Mesothelial cell of epicardium (in vitro differentiated cells): ENCODE measurements around the gene ARHGAP8. TPM values are rescaled to one million over a fixed set of nuclear protein-coding genes. Genes with fewer than 3 reads are reported as not detected.

Experiments used
- DNase-seq, 2 experiments: peaks; one replicate each; pipeline ENCODE4 v3.0.0; 2021; ENCODE audit warnings: low spot score in 2 of 2; ENCODE audit not compliant: unreplicated experiment in 2 of 2
- H3K27ac Mint-ChIP-seq: 2 replicates; pipeline ENCODE4 v1.8.0; 2021; ENCODE audit warnings: mixed read lengths
- H3K27me3 Mint-ChIP-seq: 2 replicates; pipeline ENCODE4 v1.8.0; 2021; ENCODE audit warnings: low read depth, mixed read lengths
- H3K36me3 Mint-ChIP-seq: 2 replicates; pipeline ENCODE4 v1.8.0; 2021; ENCODE audit warnings: mixed read lengths
- H3K4me1 Mint-ChIP-seq: 2 replicates; pipeline ENCODE4 v1.8.0; 2021; ENCODE audit warnings: mixed read lengths
- H3K4me3 Mint-ChIP-seq: 2 replicates; pipeline ENCODE4 v1.8.0; 2021; ENCODE audit warnings: mild to moderate bottlenecking, moderate library complexity, mixed read lengths
- H3K9me3 Mint-ChIP-seq: 2 replicates; pipeline ENCODE4 v1.8.0; 2021; ENCODE audit warnings: mixed read lengths
- CTCF ChIP-seq: fragments of 200-600 bp; sonication (generic); IDR thresholded peaks from one replicate; pipeline ENCODE4 v1.5.0; 2021; ENCODE audit warnings: antibody characterized with exemption; ENCODE audit not compliant: unreplicated experiment
- total RNA-seq: library from RNA; stranded (reverse); gene quantifications from 3 replicates; pipeline ENCODE4 v1.2.1, GENCODE V29; 2021

The ARHGAP8 gene
- total RNA-seq, 1 donor from 2014 or later = 166 TPM

- Mint-ChIP-seq H3K36me3 (peaks cover 11% of the 10 kb centered on the region), H3K27ac (no peak overlapping the region), H3K4me3 (no peak overlapping the region), H3K27me3 (no peaks in the 10 kb centered on the region), H3K4me1 (no peaks in the 10 kb centered on the region), H3K9me3 (peaks cover 7% of the 10 kb centered on the region)
- DNase-seq = no peak
- no peak for TF ChIP-seq CTCF
Measured at GRCh38 chr22:44881624-44882023, 129.2 kb downstream of the ARHGAP8 start.

GRCh38 chr22:44882226-44882905, 130.0 kb downstream of the ARHGAP8 start:
- no peak for TF ChIP-seq CTCF
- no peaks in the 10 kb centered on the region for H3K9me3 Mint-ChIP-seq
- H3K36me3 Mint-ChIP-seq = peaks cover 5% of the 10 kb centered on the region
- DNase-seq = no peak
- H3K4me1 Mint-ChIP-seq = no peaks in the 10 kb centered on the region
- no peaks in the 10 kb centered on the region for H3K27me3 Mint-ChIP-seq
- no peak overlapping the region for H3K4me3 Mint-ChIP-seq
- no peak overlapping the region for H3K27ac Mint-ChIP-seq

GRCh38 chr22:44883011-44883421, 130.6 kb downstream of the ARHGAP8 start:
- Mint-ChIP-seq H3K4me3 (no peak overlapping the region), H3K36me3 (peaks cover 5% of the 10 kb centered on the region), H3K27ac (no peak overlapping the region), H3K27me3 (no peaks in the 10 kb centered on the region), H3K4me1 (no peaks in the 10 kb centered on the region), H3K9me3 (no peaks in the 10 kb centered on the region)
- no peak for DNase-seq
- TF ChIP-seq CTCF = no peak

- Mint-ChIP-seq H3K27me3 (no peaks in the 10 kb centered on the region), H3K9me3 (no peaks in the 10 kb centered on the region), H3K36me3 (peaks cover 5% of the 10 kb centered on the region), H3K27ac (no peak overlapping the region), H3K4me1 (no peaks in the 10 kb centered on the region), H3K4me3 (no peak overlapping the region)
- TF ChIP-seq CTCF = no peak
- no peak for DNase-seq
Measured at GRCh38 chr22:44884562-44884961, 132.2 kb downstream of the ARHGAP8 start.

- H3K9me3 Mint-ChIP-seq = no peaks in the 10 kb centered on the region
- H3K4me3 Mint-ChIP-seq = no peak overlapping the region
- DNase-seq = no peak
- no peaks in the 10 kb centered on the region for H3K4me1 Mint-ChIP-seq
- no peak overlapping the region for H3K27ac Mint-ChIP-seq
- no peaks in the 10 kb centered on the region for H3K27me3 Mint-ChIP-seq
- TF ChIP-seq CTCF = no peak
- peaks cover 5% of the 10 kb centered on the region for H3K36me3 Mint-ChIP-seq
Measured at GRCh38 chr22:44884968-44885805, 132.8 kb downstream of the ARHGAP8 start.
